Neural progenitor cell (in vitro differentiated cells): ENCODE results near the gene ZNF319.

Experiments
- EZH2 ChIP-seq: fragments of 200-600 bp; sonication (generic); IDR thresholded peaks from 2 replicates; pipeline ENCODE4 v1.6.1; 2017; ENCODE audit warnings: antibody characterized with exemption, mild to moderate bottlenecking, moderate library complexity
- EZH2phosphoT487 ChIP-seq: fragments of 200-600 bp; sonication (generic); IDR thresholded peaks from 2 replicates; pipeline ENCODE4 v1.6.1; 2017; ENCODE audit warnings: antibody characterized with exemption
- TF ChIP-seq, protein P1 (sequence below): fragments of 200-600 bp; sonication (generic); IDR thresholded peaks from 2 replicates; pipeline ENCODE4 v1.5.1; 2017; ENCODE audit warnings: antibody characterized with exemption, mild to moderate bottlenecking

GRCh38 chr16:57962046-57962445 lies 38.4 kb downstream of the ZNF319 start:
- TF ChIP-seq, protein P1, sequence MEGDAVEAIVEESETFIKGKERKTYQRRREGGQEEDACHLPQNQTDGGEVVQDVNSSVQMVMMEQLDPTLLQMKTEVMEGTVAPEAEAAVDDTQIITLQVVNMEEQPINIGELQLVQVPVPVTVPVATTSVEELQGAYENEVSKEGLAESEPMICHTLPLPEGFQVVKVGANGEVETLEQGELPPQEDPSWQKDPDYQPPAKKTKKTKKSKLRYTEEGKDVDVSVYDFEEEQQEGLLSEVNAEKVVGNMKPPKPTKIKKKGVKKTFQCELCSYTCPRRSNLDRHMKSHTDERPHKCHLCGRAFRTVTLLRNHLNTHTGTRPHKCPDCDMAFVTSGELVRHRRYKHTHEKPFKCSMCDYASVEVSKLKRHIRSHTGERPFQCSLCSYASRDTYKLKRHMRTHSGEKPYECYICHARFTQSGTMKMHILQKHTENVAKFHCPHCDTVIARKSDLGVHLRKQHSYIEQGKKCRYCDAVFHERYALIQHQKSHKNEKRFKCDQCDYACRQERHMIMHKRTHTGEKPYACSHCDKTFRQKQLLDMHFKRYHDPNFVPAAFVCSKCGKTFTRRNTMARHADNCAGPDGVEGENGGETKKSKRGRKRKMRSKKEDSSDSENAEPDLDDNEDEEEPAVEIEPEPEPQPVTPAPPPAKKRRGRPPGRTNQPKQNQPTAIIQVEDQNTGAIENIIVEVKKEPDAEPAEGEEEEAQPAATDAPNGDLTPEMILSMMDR, result no peak
- TF ChIP-seq EZH2phosphoT487 (no peak), EZH2 (no peak)
